ENCODE measurements around the gene TCP11L2. TPM values are rescaled to one million over a fixed set of nuclear protein-coding genes. Genes with fewer than 3 reads are reported as not detected.

TCP11L2 gene
- total RNA-seq, 4 donors from 2014 or later = 8.0 to 47.8 (median 41.7) TPM

- no peak for DNase-seq
- no peaks in the 10 kb centered on the region for H3K27me3 ChIP-seq
- WGBS, 2 donors (ENCODE audit: low coverage in 1 of 2) = 66 to 69% methylated on average over 2 of the region's 2 CpGs
- TF ChIP-seq EP300 (IDR thresholded peaks at IDR 0.05; ENCODE audit: low read depth) = no peak
- TF ChIP-seq POLR2AphosphoS5 (IDR thresholded peaks at IDR 0.05) = no peak
- no peak for TF ChIP-seq CTCF (IDR thresholded peaks at IDR 0.05)
- no peak for TF ChIP-seq POLR2A (IDR thresholded peaks at IDR 0.05)
- intact Hi-C loops (cut with DNase I; ENCODE audit: low total_unique reads) = no loop called here
- H3K4me1 ChIP-seq = peaks cover 9 to 33% (median 18%) of the 10 kb centered on the region in 4 donors
- H3K36me3 ChIP-seq = peaks cover 0 to 18% (median 0%) of the 10 kb centered on the region in 4 donors
- peak overlapping the region; percentile 54 to 75 (median 66) for H3K27ac ChIP-seq
- in situ Hi-C loops (cut with MboI; ENCODE audit: low pct_ligation_motif_present in 1 of 4, low pct_unique_long_range_greater_than_20kb in 1 of 4, low sequenced_read_pairs in 3 of 4) = no loop called here
- no peaks in the 10 kb centered on the region for H3K9me3 ChIP-seq
- H3K4me3 ChIP-seq = peak overlapping the region in 1 of 4 donors; percentile 4
Measured at GRCh38 chr12:106343214-106343528, 40.6 kb downstream of the TCP11L2 start.

DNA sequence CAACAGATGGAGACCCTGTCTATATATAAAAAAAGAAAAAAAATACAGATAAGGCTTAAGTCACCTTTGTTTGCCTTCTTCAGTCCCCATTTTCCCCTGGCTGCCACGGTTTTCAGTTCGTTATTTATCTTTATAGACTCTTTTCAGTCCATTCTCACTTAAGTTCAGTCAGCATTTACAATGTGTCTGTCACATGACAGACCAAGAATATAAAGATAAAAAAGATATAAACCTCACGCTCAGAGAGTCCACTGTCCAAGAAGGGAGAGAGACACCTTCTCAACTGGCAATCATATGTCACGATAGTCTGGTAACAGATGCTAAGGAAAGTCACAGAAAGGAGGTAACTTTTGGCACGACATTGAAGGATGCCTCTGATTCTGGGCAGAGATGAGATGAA is 41.6 kb downstream of the TCP11L2 start:
- TF ChIP-seq POLR2A (IDR thresholded peaks at IDR 0.05) (no peak), CTCF (IDR thresholded peaks at IDR 0.05) (no peak), EP300 (IDR thresholded peaks at IDR 0.05; ENCODE audit: low read depth) (no peak), POLR2AphosphoS5 (IDR thresholded peaks at IDR 0.05) (no peak)
- intact Hi-C loops (cut with DNase I; ENCODE audit: low total_unique reads) (no loop called here), in situ Hi-C loops (cut with MboI; ENCODE audit: low pct_ligation_motif_present in 1 of 4, low pct_unique_long_range_greater_than_20kb in 1 of 4, low sequenced_read_pairs in 3 of 4) (no loop called here)
- Histone ChIP-seq H3K27ac (peak overlapping the region in 3 of 4 donors; percentile 54 to 75 (median 71)), H3K4me1 (peaks cover 9 to 33% (median 18%) of the 10 kb centered on the region in 4 donors), H3K27me3 (no peaks in the 10 kb centered on the region), H3K4me3 (no peak overlapping the region), H3K9me3 (no peaks in the 10 kb centered on the region), H3K36me3 (peaks cover 0 to 13% (median 0%) of the 10 kb centered on the region in 4 donors)
- no peak for DNase-seq
- WGBS, 2 donors (ENCODE audit: low coverage in 1 of 2) = 68 to 70% methylated on average over 5 of the region's 5 CpGs

DNA sequence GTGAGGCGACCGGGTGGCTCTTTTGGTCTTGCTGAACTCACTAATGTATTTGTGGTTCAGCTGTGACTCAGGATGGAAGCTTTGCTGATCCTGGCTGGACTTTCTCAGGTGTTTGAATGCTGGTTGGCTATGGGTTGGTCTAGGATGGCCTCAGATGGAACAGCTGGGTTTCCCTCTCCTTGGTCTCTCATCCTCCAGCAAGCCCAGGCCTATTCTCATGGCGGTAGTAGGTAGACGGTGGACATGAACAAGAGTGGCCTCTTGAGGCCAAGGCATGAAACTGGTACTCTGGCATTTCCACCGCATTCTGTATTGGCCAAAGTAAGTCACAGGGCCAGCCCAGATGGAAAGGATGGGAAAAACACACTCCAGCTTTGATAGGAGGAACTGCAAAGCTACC is 43.2 kb downstream of the TCP11L2 start:
- Histone ChIP-seq H3K36me3 (peaks cover 0 to 9% (median 0%) of the 10 kb centered on the region in 4 donors), H3K9me3 (no peaks in the 10 kb centered on the region), H3K4me3 (no peak overlapping the region), H3K4me1 (peaks cover 9 to 33% (median 18%) of the 10 kb centered on the region in 4 donors), H3K27me3 (no peaks in the 10 kb centered on the region), H3K27ac (no peak overlapping the region)
- DNase-seq = no peak
- intact Hi-C loops (cut with DNase I; ENCODE audit: low total_unique reads) (no loop called here), in situ Hi-C loops (cut with MboI; ENCODE audit: low pct_ligation_motif_present in 1 of 4, low pct_unique_long_range_greater_than_20kb in 1 of 4, low sequenced_read_pairs in 3 of 4) (no loop called here)
- 58 to 88% methylated on average over 3 to 5 of the region's 5 CpGs for WGBS, 2 donors (ENCODE audit: low coverage in 1 of 2)
- TF ChIP-seq POLR2AphosphoS5 (IDR thresholded peaks at IDR 0.05) = no peak
- TF ChIP-seq EP300 (IDR thresholded peaks at IDR 0.05; ENCODE audit: low read depth) = no peak
- peak; percentile 15 to 59 (median 40) for TF ChIP-seq CTCF (IDR thresholded peaks at IDR 0.05)
- TF ChIP-seq POLR2A (IDR thresholded peaks at IDR 0.05) = no peak

DNA sequence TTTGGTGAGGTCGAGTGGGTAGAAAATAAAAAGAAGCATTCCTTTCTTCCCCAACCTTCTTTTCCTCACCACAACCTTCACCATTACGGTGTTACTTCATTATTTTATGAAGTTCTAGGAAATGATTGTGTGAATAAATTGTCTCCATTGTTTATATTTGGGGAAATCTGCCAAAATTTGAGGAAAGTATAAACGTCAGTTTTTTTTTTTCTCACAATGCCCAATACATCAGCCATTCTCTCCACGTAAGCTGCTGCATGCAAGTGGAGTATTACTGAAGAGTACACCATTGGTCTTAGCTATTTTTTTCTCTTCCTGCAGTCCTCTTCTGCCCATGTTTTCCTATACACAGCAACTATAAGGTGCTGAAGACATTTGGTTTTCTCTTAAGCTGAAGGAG is 45.9 kb downstream of the TCP11L2 start:
- in situ Hi-C loops (cut with MboI; ENCODE audit: low pct_ligation_motif_present in 1 of 4, low pct_unique_long_range_greater_than_20kb in 1 of 4, low sequenced_read_pairs in 3 of 4) (no loop called here), intact Hi-C loops (cut with DNase I; ENCODE audit: low total_unique reads) (no loop called here)
- DNase-seq = no peak
- 35 to 45% methylated on average over 4 of the region's 4 CpGs for WGBS, 2 donors (ENCODE audit: low coverage in 1 of 2)
- H3K36me3 ChIP-seq = peaks cover 0 to 9% (median 0%) of the 10 kb centered on the region in 4 donors
- TF ChIP-seq POLR2AphosphoS5 (IDR thresholded peaks at IDR 0.05) = no peak
- TF ChIP-seq CTCF (IDR thresholded peaks at IDR 0.05) = no peak
- no peak for TF ChIP-seq POLR2A (IDR thresholded peaks at IDR 0.05)
- no peak for TF ChIP-seq EP300 (IDR thresholded peaks at IDR 0.05; ENCODE audit: low read depth)
- peaks cover 0 to 11% (median 3%) of the 10 kb centered on the region in 4 donors for H3K4me1 ChIP-seq
- no peaks in the 10 kb centered on the region for H3K27me3 ChIP-seq
- H3K27ac ChIP-seq = no peak overlapping the region
- H3K4me3 ChIP-seq = no peak overlapping the region
- no peaks in the 10 kb centered on the region for H3K9me3 ChIP-seq

Measured in transverse colon (tissue), 4 donors.